Right atrium auricular region (tissue), 2 donors: ENCODE results near the gene C16orf74. TPM values are rescaled to one million over a fixed set of nuclear protein-coding genes. Genes with fewer than 3 reads are reported as not detected.
A peak's percentile ranks its signal among the peaks of the same experiment; 100 is the strongest.

Source experiments
- DNase-seq: peaks from one replicate; pipeline ENCODE4 v3.0.0-alpha.2; 2019; ENCODE audit warnings: low spot score
- H3K27ac ChIP-seq, 2 donors: fragments of 200-600 bp; sonication (generic); 1 replicate in 1 of 2; 2 replicates in 1 of 2; pipeline ENCODE4 v1.5.1; 2016 to 2019
- H3K27me3 ChIP-seq, 2 donors: fragments of 200-600 bp; sonication (generic); one replicate each; pipeline versions ENCODE4 v1.5.1 to v1.6.0; 2017 to 2019
- H3K36me3 ChIP-seq: fragments of 200-600 bp; sonication (generic); one replicate; pipeline ENCODE4 v1.5.1; 2016
- H3K4me1 ChIP-seq, 2 donors: fragments of 200-600 bp; sonication (generic); one replicate each; pipeline versions ENCODE4 v1.5.1 to v1.6.0; 2017 to 2019
- H3K4me3 ChIP-seq, 2 donors: fragments of 200-600 bp; sonication (generic); 1 replicate in 1 of 2; 2 replicates in 1 of 2; pipeline ENCODE4 v1.5.1; 2017 to 2019; ENCODE audit warnings: mild to moderate bottlenecking in 1 of 2, moderate library complexity in 1 of 2
- H3K9me3 ChIP-seq, 2 donors: fragments of 200-600 bp; sonication (generic); one replicate each; pipeline ENCODE4 v1.5.1; 2019
- total RNA-seq, 2 donors: library from RNA; depleted of rRNA; stranded (reverse); fragments of >200 nt; gene quantifications; one replicate each; pipeline ENCODE4 v1.1.0, GENCODE V29; 2016
- TF ChIP-seq, protein P1 (sequence below), 2 donors: fragments of 200-600 bp; sonication (generic); IDR thresholded peaks; one replicate each; pipeline ENCODE4 v1.5.1; 2019; ENCODE audit warnings: antibody characterized with exemption in 2 of 2

The C16orf74 gene
- total RNA-seq, 2 donors from 2014 or later: 0.79 to 1.4 TPM

DNA sequence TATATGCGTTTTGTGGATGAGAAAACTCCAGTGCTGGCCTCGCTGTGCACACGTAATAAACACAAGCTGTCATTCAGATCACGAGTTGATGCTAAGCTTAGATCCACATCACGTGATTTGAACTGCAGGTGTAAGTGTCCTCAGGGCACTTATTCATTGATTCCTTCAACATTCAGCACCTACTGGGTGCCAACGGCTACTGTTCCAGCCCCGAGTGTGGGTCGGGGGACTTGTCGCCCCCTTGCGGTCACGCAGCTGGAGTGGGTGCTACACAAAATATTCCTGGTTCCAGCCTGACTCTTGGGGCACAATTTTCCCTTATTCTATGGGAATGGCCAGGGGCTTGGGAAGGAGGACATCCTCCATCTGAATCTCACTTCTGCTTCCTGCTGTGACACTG is 32.2 kb downstream of the C16orf74 start:
- Histone ChIP-seq H3K36me3 (no peaks in the 10 kb centered on the region), H3K9me3 (no peaks in the 10 kb centered on the region), H3K4me3 (no peak overlapping the region), H3K27me3 (no peaks in the 10 kb centered on the region), H3K27ac (no peak overlapping the region), H3K4me1 (no peaks in the 10 kb centered on the region)
- DNase-seq: no peak
- TF ChIP-seq, protein P1, sequence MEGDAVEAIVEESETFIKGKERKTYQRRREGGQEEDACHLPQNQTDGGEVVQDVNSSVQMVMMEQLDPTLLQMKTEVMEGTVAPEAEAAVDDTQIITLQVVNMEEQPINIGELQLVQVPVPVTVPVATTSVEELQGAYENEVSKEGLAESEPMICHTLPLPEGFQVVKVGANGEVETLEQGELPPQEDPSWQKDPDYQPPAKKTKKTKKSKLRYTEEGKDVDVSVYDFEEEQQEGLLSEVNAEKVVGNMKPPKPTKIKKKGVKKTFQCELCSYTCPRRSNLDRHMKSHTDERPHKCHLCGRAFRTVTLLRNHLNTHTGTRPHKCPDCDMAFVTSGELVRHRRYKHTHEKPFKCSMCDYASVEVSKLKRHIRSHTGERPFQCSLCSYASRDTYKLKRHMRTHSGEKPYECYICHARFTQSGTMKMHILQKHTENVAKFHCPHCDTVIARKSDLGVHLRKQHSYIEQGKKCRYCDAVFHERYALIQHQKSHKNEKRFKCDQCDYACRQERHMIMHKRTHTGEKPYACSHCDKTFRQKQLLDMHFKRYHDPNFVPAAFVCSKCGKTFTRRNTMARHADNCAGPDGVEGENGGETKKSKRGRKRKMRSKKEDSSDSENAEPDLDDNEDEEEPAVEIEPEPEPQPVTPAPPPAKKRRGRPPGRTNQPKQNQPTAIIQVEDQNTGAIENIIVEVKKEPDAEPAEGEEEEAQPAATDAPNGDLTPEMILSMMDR (IDR thresholded peaks at IDR 0.05): peak; percentile 16 to 57

DNA sequence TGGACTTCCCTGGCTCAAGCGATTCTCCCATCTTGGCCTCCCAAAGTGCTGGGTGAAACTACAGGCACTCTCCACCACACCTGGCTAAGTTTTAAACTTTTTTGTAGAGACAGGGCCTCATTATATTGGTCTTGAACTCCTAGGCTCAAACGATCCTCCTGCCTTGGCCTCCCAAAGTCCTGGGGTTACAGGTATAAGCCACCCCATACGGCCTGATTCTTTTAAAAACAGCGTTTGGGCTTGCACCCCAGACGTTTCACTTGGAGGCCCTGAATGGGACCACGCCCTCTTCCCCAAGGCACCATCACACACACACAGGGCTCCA is 32.8 kb downstream of the C16orf74 start:
- DNase-seq: no peak
- no peak overlapping the region for H3K27ac ChIP-seq
- H3K36me3 ChIP-seq: no peaks in the 10 kb centered on the region
- TF ChIP-seq, protein P1 (IDR thresholded peaks at IDR 0.05): no peak
- no peak overlapping the region for H3K4me3 ChIP-seq
- no peaks in the 10 kb centered on the region for H3K27me3 ChIP-seq
- H3K9me3 ChIP-seq: no peaks in the 10 kb centered on the region
- no peaks in the 10 kb centered on the region for H3K4me1 ChIP-seq

GRCh38 chr16:85717393-85718152 is 33.3 kb downstream of the C16orf74 start:
- no peak overlapping the region for H3K4me3 ChIP-seq
- H3K36me3 ChIP-seq: no peaks in the 10 kb centered on the region
- TF ChIP-seq, protein P1 (IDR thresholded peaks at IDR 0.05): peak; percentile 62 to 91
- no peaks in the 10 kb centered on the region for H3K27me3 ChIP-seq
- no peak overlapping the region for H3K27ac ChIP-seq
- H3K9me3 ChIP-seq: no peaks in the 10 kb centered on the region
- no peaks in the 10 kb centered on the region for H3K4me1 ChIP-seq
- peak; percentile 74 for DNase-seq

GRCh38 chr16:85716680-85717038 is 34.2 kb downstream of the C16orf74 start:
- H3K4me1 ChIP-seq: no peaks in the 10 kb centered on the region
- TF ChIP-seq, protein P1 (IDR thresholded peaks at IDR 0.05): no peak
- no peak overlapping the region for H3K27ac ChIP-seq
- no peaks in the 10 kb centered on the region for H3K27me3 ChIP-seq
- no peak overlapping the region for H3K4me3 ChIP-seq
- H3K36me3 ChIP-seq: no peaks in the 10 kb centered on the region
- DNase-seq: no peak
- peaks cover 0 to 6% of the 10 kb centered on the region in 2 donors for H3K9me3 ChIP-seq

DNA sequence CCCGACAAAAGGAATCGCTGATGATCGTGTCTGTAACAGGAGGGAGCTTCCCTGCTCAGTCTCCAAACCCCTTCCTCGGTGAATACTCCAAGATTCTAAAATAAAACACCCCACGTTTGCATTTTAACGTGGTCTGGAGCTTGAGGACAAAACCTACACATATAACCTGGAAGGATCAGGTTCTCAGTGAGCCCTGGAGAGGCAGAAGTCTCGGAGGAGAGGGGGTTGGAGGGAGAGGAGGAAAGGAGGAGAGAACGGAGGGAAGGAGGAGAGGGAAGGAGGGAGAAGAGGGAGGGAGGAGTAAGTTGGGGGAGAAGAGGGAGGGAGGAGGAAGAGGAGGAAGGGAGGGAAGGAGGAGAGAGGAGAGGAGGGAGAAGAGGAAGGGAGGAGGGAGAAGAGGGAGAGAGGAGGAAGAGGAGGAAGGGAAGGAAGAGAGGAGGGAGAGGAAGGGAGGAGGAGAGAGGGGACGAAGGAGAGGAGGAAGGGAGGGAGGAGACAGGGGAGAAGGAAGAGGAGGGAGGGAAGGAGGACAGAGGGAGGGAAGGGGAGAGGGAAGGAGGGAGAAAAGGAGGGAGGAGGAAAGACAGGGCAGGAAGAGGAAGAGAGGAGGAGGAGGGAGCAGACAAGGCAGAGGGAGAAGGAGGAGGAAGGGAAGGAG is 34.7 kb downstream of the C16orf74 start:
- Histone ChIP-seq H3K4me3 (no peak overlapping the region), H3K4me1 (no peaks in the 10 kb centered on the region), H3K27me3 (no peaks in the 10 kb centered on the region), H3K9me3 (peaks cover 0 to 6% of the 10 kb centered on the region in 2 donors), H3K36me3 (no peaks in the 10 kb centered on the region), H3K27ac (no peak overlapping the region)
- DNase-seq: no peak
- TF ChIP-seq, protein P1 (IDR thresholded peaks at IDR 0.05): no peak
